GM10248 (cell line): Measurements from ENCODE around the gene MANEA.
A peak's percentile ranks its signal among the peaks of the same experiment; 100 is the strongest.

Experiments used
- CTCF ChIA-PET: fragments of 300-600 bp; sonication (Branson Sonifier 250); formaldehyde crosslinking; extraction: SDS; loops from one replicate; lab custom pipeline; 2021; ENCODE audit warnings: antibody characterized with exemption; lab: Yijun Ruan, JAX
- POLR2A ChIA-PET: fragments of 350-650 bp; sonication (Branson Sonifier 250); formaldehyde crosslinking; extraction: SDS; loops from one replicate; lab custom pipeline; 2020; ENCODE audit warnings: antibody characterized with exemption; lab: Yijun Ruan, JAX
- DNase-seq: peaks from one replicate; pipeline ENCODE4 v3.0.0; 2012; ENCODE audit errors: extremely low spot score
- TF ChIP-seq, protein P1 (sequence below): IDR thresholded peaks from 2 replicates; pipeline ENCODE4 v1.5.1; 2012; ENCODE audit warnings: mild to moderate bottlenecking, low read depth; ENCODE audit errors: extremely low read depth, missing control alignments, control extremely low read depth

Gene MANEA

GRCh38 chr6:95577304-95578105 lies at the start of gene MANEA:
Gene MANEA (plus strand): TSS chr6:95577535. CDS start chr6:95586440, 8,905 bp downstream.
- TF ChIP-seq, protein P1, sequence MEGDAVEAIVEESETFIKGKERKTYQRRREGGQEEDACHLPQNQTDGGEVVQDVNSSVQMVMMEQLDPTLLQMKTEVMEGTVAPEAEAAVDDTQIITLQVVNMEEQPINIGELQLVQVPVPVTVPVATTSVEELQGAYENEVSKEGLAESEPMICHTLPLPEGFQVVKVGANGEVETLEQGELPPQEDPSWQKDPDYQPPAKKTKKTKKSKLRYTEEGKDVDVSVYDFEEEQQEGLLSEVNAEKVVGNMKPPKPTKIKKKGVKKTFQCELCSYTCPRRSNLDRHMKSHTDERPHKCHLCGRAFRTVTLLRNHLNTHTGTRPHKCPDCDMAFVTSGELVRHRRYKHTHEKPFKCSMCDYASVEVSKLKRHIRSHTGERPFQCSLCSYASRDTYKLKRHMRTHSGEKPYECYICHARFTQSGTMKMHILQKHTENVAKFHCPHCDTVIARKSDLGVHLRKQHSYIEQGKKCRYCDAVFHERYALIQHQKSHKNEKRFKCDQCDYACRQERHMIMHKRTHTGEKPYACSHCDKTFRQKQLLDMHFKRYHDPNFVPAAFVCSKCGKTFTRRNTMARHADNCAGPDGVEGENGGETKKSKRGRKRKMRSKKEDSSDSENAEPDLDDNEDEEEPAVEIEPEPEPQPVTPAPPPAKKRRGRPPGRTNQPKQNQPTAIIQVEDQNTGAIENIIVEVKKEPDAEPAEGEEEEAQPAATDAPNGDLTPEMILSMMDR = no peak
- peak; percentile 83 for DNase-seq
- POLR2A ChIA-PET = no interaction called here
- CTCF ChIA-PET = interaction anchor here (0.9 kb wide), 1 partner anchor 22 kb away, joined by 3 read pairs; no protein-coding TSS in a partner anchor

DNA sequence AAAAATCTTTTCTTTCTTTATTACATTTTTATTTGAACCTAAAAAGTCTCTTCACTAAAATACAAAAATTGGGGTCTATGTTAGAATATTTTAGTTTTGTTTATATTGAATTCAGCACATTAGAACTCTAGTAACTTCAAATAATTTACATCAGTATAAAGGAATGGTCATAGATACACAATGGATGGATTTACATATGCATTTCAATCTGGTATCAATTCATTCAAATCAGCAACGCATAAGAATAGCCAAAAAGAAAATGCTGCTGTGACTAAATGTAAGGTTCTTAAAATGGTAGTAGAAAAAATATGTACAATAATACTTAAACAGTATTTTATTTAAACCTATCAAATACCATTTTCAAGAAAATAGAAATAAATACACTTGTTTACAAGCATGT lies 47.6 kb upstream of the MANEA start:
- DNase-seq = no peak
- CTCF ChIA-PET = no interaction called here
- POLR2A ChIA-PET = no interaction called here
- TF ChIP-seq, protein P1 = no peak

GRCh38 chr6:95530176-95530819 lies 47.0 kb upstream of the MANEA start:
- no peak for DNase-seq
- TF ChIP-seq, protein P1 = no peak
- POLR2A ChIA-PET = no interaction called here
- CTCF ChIA-PET = no interaction called here

- TF ChIP-seq, protein P1 = no peak
- POLR2A ChIA-PET = no interaction called here
- CTCF ChIA-PET = interaction anchor here (1.6 kb wide), 1 partner anchor 22 kb away, joined by 5 read pairs; no protein-coding TSS in a partner anchor
- no peak for DNase-seq
These were observed 33.5 kb upstream of the MANEA start for GRCh38 chr6:95543798-95544197.

DNA sequence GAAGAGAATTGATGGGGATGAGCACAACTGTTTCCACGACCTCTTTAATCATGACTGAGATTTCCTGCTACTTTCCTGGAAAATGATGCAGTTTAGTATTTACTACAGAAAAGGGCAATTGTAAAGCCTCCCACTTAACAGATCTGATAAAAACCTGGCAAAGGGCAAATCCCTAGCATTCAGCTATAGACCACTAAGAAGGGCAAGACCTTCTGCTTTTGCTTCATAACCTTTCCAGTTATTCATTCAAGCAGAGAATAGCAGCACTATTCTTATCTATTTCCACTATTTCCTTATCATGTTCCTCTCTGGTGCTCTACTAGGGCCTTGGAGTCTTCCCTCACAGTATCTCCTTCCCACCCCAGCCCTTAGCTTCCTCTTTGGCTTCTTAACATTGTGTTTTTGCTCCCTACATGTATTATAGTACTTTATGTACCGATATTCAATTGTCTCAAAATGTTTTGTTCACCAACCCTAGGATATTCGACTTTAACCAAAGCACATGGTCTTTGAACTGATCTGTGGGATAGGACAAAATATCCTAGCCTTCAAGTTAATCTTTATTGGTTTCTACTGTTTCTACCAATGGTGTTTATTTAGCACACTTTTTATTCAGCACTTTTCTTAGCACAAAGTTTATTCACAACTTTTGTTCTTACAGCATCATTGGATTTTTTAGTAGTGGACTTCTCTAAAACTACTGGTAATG lies 32.7 kb upstream of the MANEA start:
- ChIA-PET POLR2A (no interaction called here), CTCF (interaction anchor here (1.6 kb wide), 1 partner anchor 23 kb away, joined by 5 read pairs; no protein-coding TSS in a partner anchor)
- DNase-seq = no peak
- TF ChIP-seq, protein P1 = no peak

GRCh38 chr6:95545226-95545625 lies 32.1 kb upstream of the MANEA start:
- no peak for DNase-seq
- TF ChIP-seq, protein P1 = no peak
- ChIA-PET CTCF (no interaction called here), POLR2A (no interaction called here)
